ENCODE measurements around the gene LBHD1. TPM values are rescaled to one million over a fixed set of nuclear protein-coding genes. Genes with fewer than 3 reads are reported as not detected.

The LBHD1 gene
- total RNA-seq, 2 donors from 2014 or later: 4.9 to 5.6 TPM

GRCh38 chr11:62648967-62649364 is 23.1 kb downstream of the LBHD1 start:
- H3K4me3 ChIP-seq: no peak overlapping the region
- ATAC-seq (no peak), DNase-seq (peak in 1 of 4 donors; percentile 11)
- 90 to 100% methylated on average over 1 to 11 of the region's 11 CpGs for WGBS, 2 donors
- no peak for TF ChIP-seq CTCF (IDR thresholded peaks at IDR 0.05)
- no peak overlapping the region for H3K27ac ChIP-seq
- H3K4me1 ChIP-seq: peaks cover 48% of the 10 kb centered on the region
- intact Hi-C loops (cut with DNase I): no loop called here
- no peaks in the 10 kb centered on the region for H3K9me3 ChIP-seq
- H3K36me3 ChIP-seq (replicated peaks in 1 of 2; ENCODE audit: insufficient read depth in 1 of 2, low read depth in 2 of 2): peaks cover 0 to 7% of the 10 kb centered on the region in 2 donors
- H3K27me3 ChIP-seq: no peaks in the 10 kb centered on the region

- Histone ChIP-seq H3K4me1 (peaks cover 48% of the 10 kb centered on the region), H3K27me3 (no peaks in the 10 kb centered on the region), H3K27ac (peak overlapping the region in 1 of 4 donors; percentile 92), H3K4me3 (no peak overlapping the region), H3K36me3 (replicated peaks in 1 of 2; ENCODE audit: insufficient read depth in 1 of 2, low read depth in 2 of 2) (peaks cover 0 to 7% of the 10 kb centered on the region in 2 donors), H3K9me3 (no peaks in the 10 kb centered on the region)
- DNase-seq: no peak
- intact Hi-C loops (cut with DNase I): no loop called here
- WGBS, 2 donors: 91 to 94% methylated on average over 10 to 21 of the region's 24 CpGs
- TF ChIP-seq POLR2A (IDR thresholded peaks at IDR 0.05) (no peak), CTCF (IDR thresholded peaks at IDR 0.05) (no peak)
- ATAC-seq: no peak
Observed at GRCh38 chr11:62648185-62648966, 23.7 kb downstream of the LBHD1 start.

- 53% methylated on average over 6 of the region's 6 CpGs; no CpG with 5 or more reads in 1 of the 2 donors for WGBS, 2 donors
Observed at GRCh38 chr11:62647609-62648005, 24.5 kb downstream of the LBHD1 start.

DNA sequence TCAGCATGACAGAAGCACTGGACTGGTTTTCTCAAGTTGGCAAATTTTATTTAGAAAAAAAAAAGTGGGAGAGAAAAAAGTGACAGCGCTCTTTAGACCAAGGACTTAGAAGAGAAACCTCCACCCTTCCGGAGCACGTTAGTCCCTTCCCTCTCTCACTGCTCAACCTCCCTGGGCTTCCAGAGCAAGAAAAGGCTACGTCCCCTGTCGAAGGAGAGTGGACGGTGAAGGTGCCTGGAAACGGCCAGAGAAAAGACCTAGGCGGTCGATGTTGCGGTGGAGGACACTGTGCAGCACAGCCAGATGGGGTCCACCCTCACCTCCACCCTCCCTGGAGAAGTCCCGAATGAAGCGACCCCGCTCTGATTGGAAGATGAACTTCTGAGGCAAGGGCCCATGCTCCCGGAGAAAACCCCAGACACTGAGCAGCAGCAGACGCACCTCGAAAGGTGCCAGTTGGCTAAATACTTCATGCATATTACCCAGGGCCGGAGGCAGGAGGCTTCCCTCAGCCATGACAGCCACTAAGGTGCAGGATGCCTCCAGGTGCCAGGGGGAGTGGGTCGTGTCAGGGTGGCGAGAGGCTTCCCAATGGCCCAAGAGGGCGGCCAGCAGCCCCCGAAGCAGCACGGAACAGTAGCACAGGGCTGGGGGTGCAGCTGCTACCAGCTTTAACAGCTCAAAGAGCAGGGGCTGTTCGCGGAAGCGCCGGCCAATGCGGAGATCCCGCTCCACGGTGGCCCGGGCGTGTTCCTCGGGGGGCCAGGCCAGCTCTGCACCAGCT is 25.1 kb downstream of the LBHD1 start:
- no peaks in the 10 kb centered on the region for H3K9me3 ChIP-seq
- no peak for TF ChIP-seq CTCF (IDR thresholded peaks at IDR 0.05)
- TF ChIP-seq POLR2A (IDR thresholded peaks at IDR 0.05): no peak
- ATAC-seq (peak; percentile 15), DNase-seq (peak in 2 of 4 donors; percentile 8 to 38)
- intact Hi-C loops (cut with DNase I): no loop called here
- peak overlapping the region in 3 of 4 donors; percentile 79 to 92 (median 87) for H3K27ac ChIP-seq
- peaks cover 0 to 7% of the 10 kb centered on the region in 2 donors for H3K36me3 ChIP-seq (replicated peaks in 1 of 2; ENCODE audit: insufficient read depth in 1 of 2, low read depth in 2 of 2)
- H3K4me1 ChIP-seq: peaks cover 42% of the 10 kb centered on the region
- H3K27me3 ChIP-seq: no peaks in the 10 kb centered on the region
- WGBS, 2 donors: 19 to 35% methylated on average over 11 to 32 of the region's 32 CpGs
- H3K4me3 ChIP-seq: no peak overlapping the region

More at GRCh38 chr11:62647609-62648005, 24.5 kb downstream of the LBHD1 start:
- DNase-seq (no peak), ATAC-seq (no peak)
- Histone ChIP-seq H3K27ac (peak overlapping the region in 2 of 4 donors; percentile 79 to 92), H3K4me1 (peaks cover 48% of the 10 kb centered on the region), H3K36me3 (replicated peaks in 1 of 2; ENCODE audit: insufficient read depth in 1 of 2, low read depth in 2 of 2) (peaks cover 0 to 7% of the 10 kb centered on the region in 2 donors), H3K9me3 (no peaks in the 10 kb centered on the region), H3K27me3 (no peaks in the 10 kb centered on the region), H3K4me3 (no peak overlapping the region)
- no peak for TF ChIP-seq POLR2A (IDR thresholded peaks at IDR 0.05)
- TF ChIP-seq CTCF (IDR thresholded peaks at IDR 0.05): no peak
- intact Hi-C loops (cut with DNase I): no loop called here

All from body of pancreas (tissue), 4 donors.